CD14-positive monocyte (primary cell): Measurements from ENCODE around the gene SBF2. TPM values are rescaled to one million over a fixed set of nuclear protein-coding genes. Genes with fewer than 3 reads are reported as not detected.
A peak's percentile ranks its signal among the peaks of the same experiment; 100 is the strongest.

Source experiments
- DNase-seq, 3 donors: peaks; one replicate each; pipeline ENCODE4 v3.0.0-alpha.2; 2011 to 2022
- H2AFZ ChIP-seq: 2 replicates; pipeline ENCODE4 v1.6.0; 2012; ENCODE audit warnings: mild to moderate bottlenecking, low read depth, low read length, inconsistent platforms; ENCODE audit not compliant: insufficient read depth, poor library complexity, severe bottlenecking
- H3K27ac ChIP-seq, 2 donors: 1 replicate in 1 of 2; 2 replicates in 1 of 2; pipeline ENCODE4 v1.5.1; 2012 to 2013; ENCODE audit warnings: low read length in 2 of 2, control low read depth in 1 of 2, inconsistent platforms in 1 of 2, low read depth in 1 of 2, mild to moderate bottlenecking in 1 of 2
- H3K27me3 ChIP-seq, 2 donors: one replicate each; pipeline versions ENCODE4 v1.6.0 to v1.6.1; 2011 to 2013; ENCODE audit warnings: low read length in 2 of 2; ENCODE audit not compliant: control insufficient read depth in 2 of 2, insufficient read depth in 2 of 2
- H3K36me3 ChIP-seq, 2 donors: replicated peaks in 1 of 2; 1 replicate in 1 of 2; 2 replicates in 1 of 2; pipeline versions ENCODE4 v1.5.1 to v1.6.1; 2012 to 2013; ENCODE audit warnings: low read length in 2 of 2, control low read depth in 1 of 2, inconsistent platforms in 1 of 2, mild to moderate bottlenecking in 1 of 2; ENCODE audit not compliant: insufficient read depth in 2 of 2, control insufficient read depth in 1 of 2
- H3K4me1 ChIP-seq, 2 donors: 1 replicate in 1 of 2; 2 replicates in 1 of 2; pipeline versions ENCODE4 v1.5.1 to v1.6.1; 2012 to 2013; ENCODE audit warnings: low read length in 2 of 2, control low read depth in 1 of 2, inconsistent platforms in 1 of 2, mild to moderate bottlenecking in 1 of 2, moderate library complexity in 1 of 2; ENCODE audit not compliant: insufficient read depth in 2 of 2, control insufficient read depth in 1 of 2
- H3K4me2 ChIP-seq: replicated peaks from 2 replicates; pipeline ENCODE3; 2012; ENCODE audit warnings: low read length, moderate library complexity, mild to moderate bottlenecking; ENCODE audit not compliant: poor library complexity, severe bottlenecking; ENCODE audit errors: extremely low read depth
- H3K4me3 ChIP-seq, 3 experiments: fragments of 200-600 bp in 1 of 3; sonication (generic) in 1 of 3; replicated peaks in 1 of 3; 1 replicate in 2 of 3; 2 replicates in 1 of 3; pipeline ENCODE4 v1.5.1; 2011 to 2013; ENCODE audit warnings: low read length in 3 of 3, mild to moderate bottlenecking in 3 of 3, control low read depth in 2 of 3, low read depth in 2 of 3, inconsistent platforms in 1 of 3, moderate library complexity in 1 of 3
- H3K79me2 ChIP-seq: 2 replicates; pipeline ENCODE4 v1.6.0; 2012; ENCODE audit warnings: mild to moderate bottlenecking, control low read depth, inconsistent platforms, low read length, moderate library complexity; ENCODE audit not compliant: insufficient read depth
- H3K9ac ChIP-seq: 2 replicates; pipeline ENCODE4 v1.6.0; 2017; ENCODE audit warnings: low read length, mild to moderate bottlenecking; ENCODE audit not compliant: insufficient read depth, poor library complexity, severe bottlenecking
- H3K9me3 ChIP-seq, 2 donors: replicated peaks in 1 of 2; 1 replicate in 1 of 2; 2 replicates in 1 of 2; pipeline versions ENCODE4 v1.5.1 to v1.6.1; 2012 to 2013; ENCODE audit warnings: low read length in 2 of 2, control low read depth in 1 of 2; ENCODE audit not compliant: control insufficient read depth in 1 of 2, insufficient read depth in 1 of 2
- H4K20me1 ChIP-seq: 2 replicates; pipeline ENCODE4 v1.6.0; 2012; ENCODE audit warnings: mild to moderate bottlenecking, low read length, control low read depth, moderate library complexity; ENCODE audit not compliant: insufficient read depth
- H3K27ac Mint-ChIP-seq, 7 donors: one replicate each; pipeline ENCODE4 v1.8.0; 2020; ENCODE audit warnings: mild to moderate bottlenecking in 7 of 7, mixed read lengths in 7 of 7, moderate library complexity in 6 of 7, inconsistent platforms in 2 of 7
- H3K27me3 Mint-ChIP-seq, 3 donors: one replicate each; pipeline ENCODE4 v1.8.0; 2021 to 2022; ENCODE audit warnings: low read depth in 3 of 3, mild to moderate bottlenecking in 3 of 3, mixed read lengths in 3 of 3, moderate library complexity in 3 of 3, inconsistent platforms in 1 of 3
- H3K36me3 Mint-ChIP-seq, 2 donors: one replicate each; pipeline ENCODE4 v1.8.0; 2020; ENCODE audit warnings: mixed read lengths in 2 of 2, inconsistent platforms in 1 of 2, mild to moderate bottlenecking in 1 of 2
- H3K4me1 Mint-ChIP-seq: one replicate; pipeline ENCODE4 v1.8.0; 2020; ENCODE audit warnings: mild to moderate bottlenecking, mixed read lengths
- H3K4me3 Mint-ChIP-seq, 2 donors: one replicate each; pipeline ENCODE4 v1.8.0; 2020; ENCODE audit warnings: mild to moderate bottlenecking in 2 of 2, mixed read lengths in 2 of 2, moderate library complexity in 1 of 2
- H3K9me3 Mint-ChIP-seq, 7 donors: one replicate each; pipeline ENCODE4 v1.8.0; 2020 to 2022; ENCODE audit warnings: mixed read lengths in 7 of 7, mild to moderate bottlenecking in 6 of 7, moderate library complexity in 6 of 7, inconsistent platforms in 2 of 7
- CTCF ChIP-seq: fragments of 200-600 bp; IDR thresholded peaks from one replicate; pipeline ENCODE4 v1.8.0; 2022; ENCODE audit warnings: antibody characterized with exemption, mild to moderate bottlenecking
- WGBS: methylation state at CpG from one replicate; pipeline ENCODE4 v1.1.5; 2013; ENCODE audit warnings: missing lambda C conversion rate; ENCODE audit not compliant: insufficient coverage; 5-methylcytosine and 5-hydroxymethylcytosine counted together
- intact Hi-C, 2 donors: fragments of 100-400 bp; cut with micrococcal nuclease; formaldehyde crosslinking; loops; one replicate each; pipeline versions ENCODE4 v1.15.0 to v1.15.1; 2023
- polyA plus RNA-seq, 3 donors: library from polyadenylated mRNA; depleted of rRNA in 1 of 3; unstranded in 2 of 3; stranded (reverse) in 1 of 3; fragments of 300-500 nt in 2 of 3; fragments of >200 nt in 1 of 3; fragmentation: Illumina TruSeq in 2 of 3; gene quantifications; 1 replicate in 2 of 3; 2 replicates in 1 of 3; pipeline ENCODE4 v1.2.3, GENCODE V29; 2012 to 2021

Gene SBF2
- polyA plus RNA-seq, 3 donors: 8.9 to 30.7 (median 16.4) TPM

GRCh38 chr11:10116588-10116987 is 177.4 kb downstream of the SBF2 start:
- Histone ChIP-seq H3K27me3 (no peaks in the 10 kb centered on the region), H3K9me3 (no peaks in the 10 kb centered on the region), H2AFZ (no peak overlapping the region), H3K4me3 (no peak overlapping the region), H3K9ac (no peak overlapping the region), H3K4me2 (no peak overlapping the region), H3K27ac (no peak overlapping the region), H3K79me2 (no peaks in the 10 kb centered on the region), H3K4me1 (peaks cover 0 to 4% of the 10 kb centered on the region in 2 donors), H3K36me3 (no peaks in the 10 kb centered on the region), H4K20me1 (peaks cover 15% of the 10 kb centered on the region)
- intact Hi-C loops: no loop called here
- DNase-seq: no peak
- Mint-ChIP-seq H3K4me3 (no peak overlapping the region), H3K27me3 (no peaks in the 10 kb centered on the region), H3K27ac (no peak overlapping the region), H3K36me3 (peaks cover 6 to 13% of the 10 kb centered on the region in 2 donors), H3K9me3 (peaks cover 0 to 9% (median 8%) of the 10 kb centered on the region in 7 donors), H3K4me1 (peaks cover 11% of the 10 kb centered on the region)
- no peak for TF ChIP-seq CTCF
- WGBS: no CpG with 5 or more reads among the region's 1 CpG

- Mint-ChIP-seq H3K4me3 (no peak overlapping the region), H3K27ac (peak overlapping the region in 1 of 7 donors; percentile 30), H3K4me1 (peaks cover 7% of the 10 kb centered on the region), H3K36me3 (peaks cover 6 to 13% of the 10 kb centered on the region in 2 donors), H3K9me3 (peaks cover 0 to 11% (median 8%) of the 10 kb centered on the region in 7 donors), H3K27me3 (no peaks in the 10 kb centered on the region)
- H3K9ac ChIP-seq: no peak overlapping the region
- H3K9me3 ChIP-seq: no peaks in the 10 kb centered on the region
- no peak overlapping the region for H3K4me3 ChIP-seq
- intact Hi-C loops: no loop called here
- H2AFZ ChIP-seq: no peak overlapping the region
- TF ChIP-seq CTCF: no peak
- no peaks in the 10 kb centered on the region for H3K36me3 ChIP-seq
- peaks cover 0 to under 1% of the 10 kb centered on the region in 2 donors for H3K4me1 ChIP-seq
- WGBS: no CpG with 5 or more reads among the region's 3 CpGs
- no peaks in the 10 kb centered on the region for H3K27me3 ChIP-seq
- no peak overlapping the region for H3K27ac ChIP-seq
- H3K4me2 ChIP-seq: no peak overlapping the region
- no peak for DNase-seq
- H3K79me2 ChIP-seq: no peaks in the 10 kb centered on the region
- H4K20me1 ChIP-seq: peaks cover 9% of the 10 kb centered on the region
Measured at GRCh38 chr11:10114593-10115404, 179.2 kb downstream of the SBF2 start.
